Lung (tissue), 12 donors: ENCODE data around the gene PA2G4. TPM values are rescaled to one million over a fixed set of nuclear protein-coding genes. Genes with fewer than 3 reads are reported as not detected.

Experiments
- ATAC-seq: fragments of 200-7000 bp; cut with Tn5 transposase; one replicate; pipeline ENCODE4 v1.9.1; 2020; ENCODE audit warnings: moderate number of reproducible peaks; ENCODE audit not compliant: insufficient read depth, low FRiP score
- DNase-seq, 3 donors: peaks; one replicate each; pipeline ENCODE4 v3.0.0-alpha.2; 2013 to 2017
- H3K27ac ChIP-seq, 2 donors: one replicate each; pipeline ENCODE4 v1.5.1; 2013; ENCODE audit warnings: mild to moderate bottlenecking in 2 of 2, moderate library complexity in 2 of 2, control low read depth in 1 of 2, inconsistent platforms in 1 of 2, low read depth in 1 of 2, low read length in 1 of 2
- H3K27me3 ChIP-seq, 3 donors: one replicate each; pipeline ENCODE4 v1.5.1; 2013; ENCODE audit warnings: low read length in 2 of 3; ENCODE audit not compliant: control insufficient read depth in 3 of 3, insufficient read depth in 3 of 3
- H3K36me3 ChIP-seq, 4 donors: one replicate each; pipeline ENCODE4 v1.5.1; 2013; ENCODE audit warnings: low read length in 4 of 4, mild to moderate bottlenecking in 1 of 4, moderate library complexity in 1 of 4; ENCODE audit not compliant: control insufficient read depth in 4 of 4, insufficient read depth in 4 of 4
- H3K4me1 ChIP-seq, 5 donors: one replicate each; pipeline ENCODE4 v1.5.1; 2013; ENCODE audit warnings: low read length in 5 of 5, mild to moderate bottlenecking in 2 of 5, moderate library complexity in 1 of 5; ENCODE audit not compliant: control insufficient read depth in 5 of 5, insufficient read depth in 5 of 5
- H3K4me3 ChIP-seq: one replicate; pipeline ENCODE4 v1.5.1; 2013; ENCODE audit warnings: mild to moderate bottlenecking, control low read depth, moderate library complexity
- H3K9ac ChIP-seq, 2 donors: one replicate each; pipeline ENCODE4 v1.5.1; 2013; ENCODE audit warnings: low read length in 2 of 2, control low read depth in 1 of 2; ENCODE audit not compliant: insufficient read depth in 1 of 2
- H3K9me3 ChIP-seq, 4 donors: one replicate each; pipeline ENCODE4 v1.5.1; 2013; ENCODE audit warnings: low read length in 3 of 4, mild to moderate bottlenecking in 1 of 4, moderate library complexity in 1 of 4; ENCODE audit not compliant: control insufficient read depth in 4 of 4, insufficient read depth in 3 of 4
- WGBS, 2 donors: extraction: QIAGEN DNeasy Blood & Tissue Kit; methylation state at CpG; one replicate each; pipeline ENCODE4 v1.1.7; 2013; 5-methylcytosine and 5-hydroxymethylcytosine counted together
- polyA plus RNA-seq, 2 donors: library from polyadenylated mRNA; stranded (reverse); fragments of 200-250 nt; gene quantifications; one replicate each; pipeline ENCODE4 v1.2.1, GENCODE V29; 2013
- total RNA-seq, 2 donors: library from RNA; depleted of rRNA in 1 of 2; stranded (reverse); fragments of >200 nt in 1 of 2; gene quantifications; one replicate each; pipeline ENCODE4 v1.2.1, GENCODE V29; 2014 to 2021
- TF ChIP-seq, protein P1 (sequence below): IDR thresholded peaks from 2 replicates; pipeline ENCODE4 v1.5.1; 2012; ENCODE audit warnings: mild to moderate bottlenecking; ENCODE audit errors: control extremely low read depth, extremely low read depth
- donor health status: control.
- donor health status: control.
- donor health status: Bipolar disorder and iron deficiency.
- donor health status: healthy.
- donor health status: DM: yes; HTN: yes; CAD: no.

PA2G4 gene
- total and polyA plus RNA-seq, 4 donors, result 80.2 to 137 (median 89.4) TPM

DNA sequence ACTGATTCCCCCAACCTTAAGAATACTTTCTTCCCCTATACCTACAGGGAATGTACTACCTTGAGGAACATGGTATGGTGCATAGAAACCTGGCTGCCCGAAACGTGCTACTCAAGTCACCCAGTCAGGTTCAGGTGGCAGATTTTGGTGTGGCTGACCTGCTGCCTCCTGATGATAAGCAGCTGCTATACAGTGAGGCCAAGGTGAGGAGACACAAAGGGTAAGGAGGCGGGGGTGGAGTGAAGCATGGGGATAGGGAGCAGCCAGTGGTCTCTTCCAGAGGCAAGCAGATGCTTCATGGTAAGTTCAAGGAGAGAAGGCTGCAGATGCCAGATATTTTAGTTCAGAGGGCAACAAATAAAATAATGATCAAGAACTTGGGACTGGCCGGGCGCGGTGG is 6.6 kb upstream of the PA2G4 start:
- WGBS, 2 donors, result 92 to 93% methylated on average over 6 of the region's 6 CpGs

DNA sequence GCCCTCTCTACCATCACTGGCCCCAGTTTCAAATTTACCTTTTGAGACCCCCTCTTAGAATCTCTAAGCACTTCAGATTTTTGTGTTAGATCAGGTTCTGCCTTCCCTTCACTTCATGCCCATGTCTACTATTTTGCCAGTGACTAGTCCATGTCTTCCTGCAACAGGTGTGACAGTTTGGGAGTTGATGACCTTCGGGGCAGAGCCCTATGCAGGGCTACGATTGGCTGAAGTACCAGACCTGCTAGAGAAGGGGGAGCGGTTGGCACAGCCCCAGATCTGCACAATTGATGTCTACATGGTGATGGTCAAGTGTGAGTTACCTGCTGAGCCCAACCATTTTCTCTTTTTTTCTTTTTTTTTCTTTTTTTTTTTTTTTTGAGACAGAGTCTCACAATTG is 5.8 kb upstream of the PA2G4 start:
- H3K4me3 ChIP-seq, result no peak overlapping the region
- peaks cover 0 to 4% (median 0%) of the 10 kb centered on the region in 5 donors for H3K4me1 ChIP-seq
- ATAC-seq (no peak), DNase-seq (no peak)
- H3K27ac ChIP-seq, result no peak overlapping the region
- no peak overlapping the region for H3K9ac ChIP-seq
- no peaks in the 10 kb centered on the region for H3K9me3 ChIP-seq
- TF ChIP-seq, protein P1, sequence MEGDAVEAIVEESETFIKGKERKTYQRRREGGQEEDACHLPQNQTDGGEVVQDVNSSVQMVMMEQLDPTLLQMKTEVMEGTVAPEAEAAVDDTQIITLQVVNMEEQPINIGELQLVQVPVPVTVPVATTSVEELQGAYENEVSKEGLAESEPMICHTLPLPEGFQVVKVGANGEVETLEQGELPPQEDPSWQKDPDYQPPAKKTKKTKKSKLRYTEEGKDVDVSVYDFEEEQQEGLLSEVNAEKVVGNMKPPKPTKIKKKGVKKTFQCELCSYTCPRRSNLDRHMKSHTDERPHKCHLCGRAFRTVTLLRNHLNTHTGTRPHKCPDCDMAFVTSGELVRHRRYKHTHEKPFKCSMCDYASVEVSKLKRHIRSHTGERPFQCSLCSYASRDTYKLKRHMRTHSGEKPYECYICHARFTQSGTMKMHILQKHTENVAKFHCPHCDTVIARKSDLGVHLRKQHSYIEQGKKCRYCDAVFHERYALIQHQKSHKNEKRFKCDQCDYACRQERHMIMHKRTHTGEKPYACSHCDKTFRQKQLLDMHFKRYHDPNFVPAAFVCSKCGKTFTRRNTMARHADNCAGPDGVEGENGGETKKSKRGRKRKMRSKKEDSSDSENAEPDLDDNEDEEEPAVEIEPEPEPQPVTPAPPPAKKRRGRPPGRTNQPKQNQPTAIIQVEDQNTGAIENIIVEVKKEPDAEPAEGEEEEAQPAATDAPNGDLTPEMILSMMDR, result no peak
- peaks cover 0 to 5% (median 0%) of the 10 kb centered on the region in 4 donors for H3K36me3 ChIP-seq
- 90 to 96% methylated on average over 3 of the region's 3 CpGs for WGBS, 2 donors
- no peaks in the 10 kb centered on the region for H3K27me3 ChIP-seq

More for the DNA sequence above, 6.6 kb upstream of the PA2G4 start:
- no peak for ATAC-seq
- Histone ChIP-seq H3K27me3 (no peaks in the 10 kb centered on the region), H3K36me3 (peaks cover 0 to 5% (median 0%) of the 10 kb centered on the region in 4 donors), H3K9me3 (no peaks in the 10 kb centered on the region), H3K9ac (no peak overlapping the region), H3K4me3 (no peak overlapping the region), H3K4me1 (no peaks in the 10 kb centered on the region), H3K27ac (no peak overlapping the region)
- no peak for DNase-seq
- TF ChIP-seq, protein P1, result no peak

DNA sequence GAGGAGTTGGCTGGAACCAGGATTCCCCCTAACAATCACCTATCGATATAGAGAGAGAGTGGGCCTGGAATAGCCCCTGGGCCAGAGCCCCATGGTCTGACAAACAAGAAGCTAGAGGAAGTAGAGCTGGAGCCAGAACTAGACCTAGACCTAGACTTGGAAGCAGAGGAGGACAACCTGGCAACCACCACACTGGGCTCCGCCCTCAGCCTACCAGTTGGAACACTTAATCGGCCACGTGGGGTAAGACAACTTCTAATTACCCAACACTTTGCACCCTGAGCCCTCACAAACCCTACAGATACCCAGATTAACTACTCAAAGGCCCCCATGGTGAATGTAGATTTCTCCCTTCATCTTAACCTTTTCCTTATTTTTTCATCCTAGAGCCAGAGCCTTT is 4.6 kb upstream of the PA2G4 start:
- no peak for DNase-seq
- Histone ChIP-seq H3K27ac (no peak overlapping the region), H3K27me3 (no peaks in the 10 kb centered on the region), H3K4me3 (no peak overlapping the region), H3K4me1 (peaks cover 0 to 5% (median 0%) of the 10 kb centered on the region in 5 donors), H3K9ac (no peak overlapping the region), H3K36me3 (peaks cover 0 to 2% (median 0%) of the 10 kb centered on the region in 4 donors), H3K9me3 (no peaks in the 10 kb centered on the region)
- ATAC-seq, result no peak
- WGBS, 2 donors, result 80 to 94% methylated on average over 4 of the region's 4 CpGs
- TF ChIP-seq, protein P1, result no peak

DNA sequence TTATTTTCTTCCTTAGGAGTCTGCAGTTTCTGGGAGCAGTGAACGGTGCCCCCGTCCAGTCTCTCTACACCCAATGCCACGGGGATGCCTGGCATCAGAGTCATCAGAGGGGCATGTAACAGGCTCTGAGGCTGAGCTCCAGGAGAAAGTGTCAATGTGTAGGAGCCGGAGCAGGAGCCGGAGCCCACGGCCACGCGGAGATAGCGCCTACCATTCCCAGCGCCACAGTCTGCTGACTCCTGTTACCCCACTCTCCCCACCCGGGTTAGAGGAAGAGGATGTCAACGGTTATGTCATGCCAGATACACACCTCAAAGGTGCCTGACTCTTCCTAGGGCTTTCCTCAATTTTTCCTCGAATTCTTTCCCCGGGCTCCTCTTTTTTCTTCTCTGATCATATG is 3.3 kb upstream of the PA2G4 start:
- ATAC-seq, result no peak
- Histone ChIP-seq H3K4me3 (no peak overlapping the region), H3K9me3 (no peaks in the 10 kb centered on the region), H3K27ac (no peak overlapping the region), H3K27me3 (no peaks in the 10 kb centered on the region), H3K9ac (no peak overlapping the region), H3K4me1 (peaks cover 0 to 15% (median 3%) of the 10 kb centered on the region in 5 donors), H3K36me3 (peaks cover 0 to 2% (median under 1%) of the 10 kb centered on the region in 4 donors)
- TF ChIP-seq, protein P1, result no peak
- 82 to 85% methylated on average over 14 of the region's 14 CpGs for WGBS, 2 donors
- DNase-seq, result no peak
